ENCODE results near the gene TANGO6.

GRCh38 chr16:68948230-68948910, 105.0 kb downstream of the TANGO6 start:
- TF ChIP-seq CTCF (IDR thresholded peaks at IDR 0.05) (no peak), POLR2A (IDR thresholded peaks at IDR 0.05) (no peak)
